ENCODE results near the gene NUDT8.
"Not testable (repeated sequence)": the region's sequence is repeated elsewhere in the genome, so short reads cannot be mapped to it uniquely, and the experiment has no call there.

DNA sequence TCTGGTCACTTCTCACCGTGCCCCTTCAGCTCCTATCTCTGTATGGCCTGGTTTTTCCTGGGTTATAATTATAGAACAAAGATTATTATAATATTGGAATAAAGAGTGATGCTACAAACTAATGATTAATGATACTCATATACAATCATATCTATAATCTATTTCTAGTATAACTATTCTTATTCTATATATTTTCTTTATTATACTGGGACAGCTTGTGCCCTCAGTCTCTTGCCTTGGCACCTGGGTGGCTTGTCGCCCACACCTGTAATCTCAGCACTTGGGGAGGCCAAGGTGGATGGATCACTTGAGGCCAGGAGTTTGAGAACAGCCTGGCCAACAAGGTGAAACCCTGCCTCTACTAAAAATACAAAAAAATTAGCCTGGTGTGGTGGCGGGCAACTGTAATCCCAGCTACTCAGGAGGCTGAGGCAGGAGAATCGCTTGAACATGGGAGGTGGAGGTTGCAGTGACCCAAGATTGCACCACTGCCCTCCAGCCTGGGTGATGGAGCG is 30.0 kb upstream of the NUDT8 start:
- not testable (repeated sequence) for TF ChIP-seq JUNB (IDR thresholded peaks at IDR 0.05; ENCODE audit: unreplicated experiment); ZNF331 (CRISPR knock-in tag; IDR thresholded peaks at IDR 0.05; ENCODE audit: low read depth); EZH2 (IDR thresholded peaks at IDR 0.05; ENCODE audit: low read depth, unreplicated experiment); EZH2phosphoT487 (IDR thresholded peaks at IDR 0.05; ENCODE audit: unreplicated experiment); POLR2AphosphoS5 (IDR thresholded peaks at IDR 0.05; ENCODE audit: low read depth)
- TF ChIP-seq, protein P1, sequence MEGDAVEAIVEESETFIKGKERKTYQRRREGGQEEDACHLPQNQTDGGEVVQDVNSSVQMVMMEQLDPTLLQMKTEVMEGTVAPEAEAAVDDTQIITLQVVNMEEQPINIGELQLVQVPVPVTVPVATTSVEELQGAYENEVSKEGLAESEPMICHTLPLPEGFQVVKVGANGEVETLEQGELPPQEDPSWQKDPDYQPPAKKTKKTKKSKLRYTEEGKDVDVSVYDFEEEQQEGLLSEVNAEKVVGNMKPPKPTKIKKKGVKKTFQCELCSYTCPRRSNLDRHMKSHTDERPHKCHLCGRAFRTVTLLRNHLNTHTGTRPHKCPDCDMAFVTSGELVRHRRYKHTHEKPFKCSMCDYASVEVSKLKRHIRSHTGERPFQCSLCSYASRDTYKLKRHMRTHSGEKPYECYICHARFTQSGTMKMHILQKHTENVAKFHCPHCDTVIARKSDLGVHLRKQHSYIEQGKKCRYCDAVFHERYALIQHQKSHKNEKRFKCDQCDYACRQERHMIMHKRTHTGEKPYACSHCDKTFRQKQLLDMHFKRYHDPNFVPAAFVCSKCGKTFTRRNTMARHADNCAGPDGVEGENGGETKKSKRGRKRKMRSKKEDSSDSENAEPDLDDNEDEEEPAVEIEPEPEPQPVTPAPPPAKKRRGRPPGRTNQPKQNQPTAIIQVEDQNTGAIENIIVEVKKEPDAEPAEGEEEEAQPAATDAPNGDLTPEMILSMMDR (conservative IDR thresholded peaks at IDR 0.05; ENCODE audit: low read depth in 2 of 2): not testable (repeated sequence)

All from GM23338 (cell line).